ENCODE measurements around the gene DLX4.

DLX4 gene

DNA sequence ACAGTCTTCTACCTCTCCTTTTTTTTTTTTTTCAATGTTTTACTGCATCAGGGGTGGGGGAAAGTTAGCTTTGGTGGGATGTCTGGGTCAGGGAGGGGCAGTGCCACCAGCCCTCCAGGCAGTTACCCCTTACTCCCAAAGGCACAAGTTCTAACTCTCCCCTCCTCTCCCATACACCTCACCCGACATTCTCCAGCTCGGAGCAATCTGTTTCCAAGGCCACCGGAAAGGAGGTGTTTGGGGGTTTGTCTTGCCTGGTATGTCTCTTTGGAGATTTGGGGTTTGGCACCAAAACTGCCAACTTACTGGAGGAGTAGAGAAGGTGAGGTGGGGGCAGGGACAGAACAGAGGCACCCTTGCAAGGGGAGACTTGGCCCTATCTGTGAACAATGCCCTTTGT lies 21.3 kb downstream of the DLX4 start:
- DNase-seq, result no peak

DNA sequence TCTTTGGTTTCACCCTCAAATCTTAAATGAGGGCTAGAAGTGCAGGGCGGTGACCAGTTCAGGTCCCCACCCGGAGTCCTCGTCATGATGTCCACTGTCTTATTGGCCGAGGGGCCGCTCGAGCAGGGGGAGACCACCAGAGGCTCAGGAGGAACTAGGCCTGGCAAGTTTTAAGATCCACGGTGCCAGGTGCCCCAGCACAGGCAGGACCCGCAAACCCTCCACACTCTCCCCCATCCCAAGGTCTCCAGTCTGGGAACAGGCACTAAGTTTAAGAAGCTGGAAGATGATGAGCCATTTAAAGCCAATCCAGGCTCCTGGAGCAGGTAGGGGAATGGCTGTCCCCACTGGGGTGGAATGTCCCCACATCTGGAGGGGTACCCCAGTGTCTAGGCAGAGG lies 21.9 kb downstream of the DLX4 start:
- no peak for DNase-seq

GRCh38 chr17:49991409-49991808 lies 22.4 kb downstream of the DLX4 start:
- DNase-seq, result no peak

- no peak for DNase-seq
Observed at GRCh38 chr17:49992191-49992932, 23.4 kb downstream of the DLX4 start.

DNA sequence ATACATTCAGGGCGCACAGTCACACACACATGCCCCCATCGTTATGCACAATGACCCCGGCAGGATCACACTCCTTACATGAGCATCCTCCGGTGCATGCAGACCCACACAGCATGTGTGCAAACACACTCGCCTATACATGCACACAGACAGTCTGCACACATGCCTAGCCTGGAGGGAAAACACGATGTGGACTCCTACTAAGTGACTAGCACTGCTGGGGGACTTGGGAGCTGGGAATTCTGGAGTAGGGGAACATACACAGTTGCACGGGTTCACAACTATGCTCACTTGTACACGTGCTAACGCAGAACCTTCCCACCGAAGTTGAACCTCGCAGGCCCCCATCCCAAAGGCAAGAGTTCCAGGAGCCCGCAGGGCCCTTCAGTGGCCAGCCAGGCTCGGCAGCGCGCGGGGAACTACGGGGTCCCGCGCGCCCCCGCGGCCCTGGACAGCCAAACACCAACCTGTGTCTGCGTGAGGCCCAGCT lies 24.0 kb downstream of the DLX4 start:
- DNase-seq, result no peak

DNA sequence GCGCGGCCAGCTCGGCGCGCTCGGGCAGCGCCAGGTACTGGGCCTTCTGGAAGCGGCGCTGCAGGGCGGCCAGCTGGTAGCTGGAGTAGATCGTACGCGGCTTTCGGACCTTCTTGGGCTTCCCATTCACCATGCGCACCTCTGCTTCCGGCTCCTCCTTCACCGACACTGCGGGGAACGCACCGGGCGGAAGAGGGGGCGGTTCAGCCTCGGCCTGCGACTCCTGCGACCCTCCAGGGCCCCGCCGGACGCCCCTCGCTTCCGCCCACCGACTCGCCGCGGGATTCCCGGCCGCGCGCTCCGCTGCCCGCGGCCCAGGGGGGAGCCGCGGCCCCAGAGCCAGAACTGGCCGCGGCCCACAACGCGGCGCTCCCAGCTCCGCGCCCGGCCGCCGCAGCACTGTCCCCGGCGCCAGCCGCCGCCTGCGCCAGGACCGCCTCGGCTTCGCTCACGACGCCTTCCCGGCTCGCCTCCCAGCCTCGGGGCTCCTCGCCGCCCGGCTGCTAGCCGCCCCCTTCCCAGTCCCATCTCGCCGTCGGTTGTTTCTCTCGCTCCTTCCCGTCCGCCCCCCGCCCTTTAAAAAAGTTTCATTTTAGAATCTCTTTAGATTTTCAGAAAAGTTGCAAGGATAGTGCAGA lies 24.6 kb downstream of the DLX4 start:
- no peak for DNase-seq

DNA sequence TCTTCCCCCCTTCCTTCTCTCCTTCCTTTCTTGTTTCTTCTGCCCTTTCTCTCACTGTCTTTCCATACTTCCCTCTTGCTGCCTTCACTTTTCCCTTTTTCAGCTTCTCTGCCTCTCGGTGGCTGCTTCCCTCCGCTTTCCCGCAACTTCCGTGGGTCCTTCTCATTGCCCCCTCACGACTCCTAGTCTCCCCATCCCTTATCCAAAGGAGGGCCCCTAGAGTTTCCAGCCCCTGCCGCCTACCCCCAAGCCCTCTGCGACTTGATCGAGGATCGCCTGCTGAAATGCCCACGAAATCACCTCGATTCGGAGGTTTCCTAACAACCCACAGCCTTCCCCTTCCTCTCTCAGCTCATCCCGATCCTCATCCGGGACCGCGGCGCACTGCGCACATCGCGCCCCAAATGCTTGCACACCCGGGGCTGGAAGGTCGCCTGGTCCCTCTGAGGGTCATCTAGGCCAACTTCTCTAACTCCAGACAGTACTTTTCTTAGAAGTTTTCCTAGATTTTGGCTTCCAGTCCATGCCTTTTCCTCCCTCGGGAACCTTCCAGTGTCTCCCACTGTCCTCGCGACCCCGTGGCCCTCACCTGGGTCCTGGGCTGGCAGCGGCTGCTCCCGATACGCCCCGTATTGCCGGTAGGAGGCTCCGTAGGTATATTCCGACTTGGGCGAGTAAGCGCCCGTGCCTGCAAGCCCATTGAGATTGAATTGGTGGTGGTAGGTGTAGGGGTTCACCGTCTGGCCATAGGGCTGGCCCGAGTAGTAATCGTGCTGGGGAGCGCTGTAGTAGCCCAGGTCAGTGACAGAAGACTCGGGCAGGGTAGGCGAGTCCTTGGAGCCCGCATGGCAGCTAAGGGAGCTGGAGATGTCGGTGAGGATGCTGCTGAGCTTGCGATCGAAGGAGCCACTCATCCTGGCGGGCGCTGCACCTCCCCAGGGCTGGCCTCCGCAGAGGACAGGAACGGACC lies 25.4 kb downstream of the DLX4 start:
- no peak for DNase-seq

DNA sequence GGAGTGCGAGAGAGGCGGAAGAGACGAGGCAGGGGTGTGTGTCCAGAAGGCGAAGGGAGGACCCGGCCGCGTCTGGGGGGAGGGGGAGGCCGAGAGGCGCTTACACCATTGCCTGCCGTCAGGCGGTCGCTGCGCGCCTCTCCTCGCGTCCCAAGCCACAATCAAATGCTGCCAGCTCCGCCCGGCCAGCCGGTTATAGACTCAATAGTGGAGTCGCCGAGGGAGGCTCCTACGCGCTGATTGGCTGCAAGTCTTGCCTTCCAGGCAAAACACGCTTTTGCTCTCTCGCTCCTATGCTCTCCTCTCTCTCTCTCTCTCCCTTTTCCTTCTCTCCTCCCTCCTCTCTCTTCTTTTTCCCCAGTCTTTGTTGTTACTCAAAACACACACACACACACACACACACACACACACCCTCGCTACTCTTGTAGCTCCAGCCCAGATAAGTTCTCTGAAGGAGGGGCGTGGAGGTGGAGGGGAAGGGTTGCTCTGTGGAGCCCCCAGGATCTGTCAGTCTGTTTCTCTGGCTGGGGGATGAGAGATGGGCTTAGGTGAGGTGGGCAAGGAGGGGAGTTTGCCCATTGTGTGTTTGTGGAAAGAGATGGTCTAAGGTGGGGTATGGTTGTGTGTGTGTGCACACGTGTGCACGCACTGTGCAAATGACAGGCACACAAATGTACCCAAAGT lies 26.2 kb downstream of the DLX4 start, which contains the start of gene DLX3:
Gene DLX3, minus strand, starts transcription at position 170 of the 684 bp plus-strand sequence. CDS start 226 bp downstream, outside the sequence.
- peak; percentile 50 for DNase-seq

- no peak for DNase-seq
Observed at GRCh38 chr17:49996121-49996494, 27.1 kb downstream of the DLX4 start.

- DNase-seq, result no peak
Observed at GRCh38 chr17:49996495-49997300, 27.7 kb downstream of the DLX4 start.

DNA sequence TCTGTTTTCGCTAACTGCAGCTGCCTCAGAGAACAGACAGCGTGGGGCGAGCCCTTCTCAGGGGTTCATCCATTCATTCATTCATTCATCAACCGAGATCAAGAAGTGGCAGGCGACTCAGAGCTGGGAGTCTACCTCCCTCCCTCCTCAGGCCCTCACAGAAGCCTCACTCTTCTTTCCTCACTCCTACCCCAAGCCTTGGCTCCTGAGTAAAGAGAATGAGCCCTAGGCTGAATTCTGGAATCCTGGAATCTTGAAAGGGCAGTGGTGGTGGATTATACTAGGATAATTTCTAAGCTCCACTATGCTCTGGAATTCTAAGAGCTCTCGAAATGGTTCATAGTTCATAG lies 28.3 kb downstream of the DLX4 start:
- no peak for DNase-seq

GRCh38 chr17:49997773-49998703 lies 29.0 kb downstream of the DLX4 start:
- DNase-seq, result peak; percentile 78

DNA sequence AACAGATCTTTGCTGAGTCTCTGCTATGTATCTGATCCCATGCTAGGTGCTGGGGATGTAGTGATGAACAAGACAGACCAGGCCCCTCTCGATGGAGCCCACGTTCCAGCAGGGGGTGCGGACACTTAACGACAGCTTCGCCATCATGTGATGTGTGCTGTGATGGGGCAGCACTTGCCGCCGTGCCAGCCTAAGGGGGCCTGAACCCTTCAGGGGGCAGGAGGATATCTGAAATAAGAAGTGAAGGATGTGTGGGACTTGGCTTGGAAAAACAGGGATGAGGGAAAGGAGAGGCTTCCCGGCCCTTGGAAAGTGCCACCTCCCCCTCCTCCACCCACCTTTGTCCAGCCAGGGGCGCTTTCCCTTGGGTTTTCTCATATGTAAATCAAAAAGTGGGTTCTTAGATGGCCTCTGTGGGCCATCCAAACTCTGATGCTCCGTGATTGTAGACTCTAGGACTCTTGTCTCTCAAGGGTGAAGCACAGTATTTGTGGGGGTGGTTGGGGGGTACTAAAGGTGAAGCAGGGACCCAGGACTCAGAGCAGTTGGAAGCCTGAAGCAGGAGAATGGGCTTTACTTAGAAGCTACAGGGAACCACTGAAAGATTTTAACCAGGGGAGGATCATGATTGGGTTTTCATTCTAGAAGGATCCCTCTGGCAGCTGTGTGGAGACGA lies 30.0 kb downstream of the DLX4 start:
- no peak for DNase-seq

GRCh38 chr17:50003911-50004310 lies 34.9 kb downstream of the DLX4 start:
- DNase-seq, result no peak

GRCh38 chr17:50009282-50009681 lies 40.3 kb downstream of the DLX4 start:
- no peak for DNase-seq

DNA sequence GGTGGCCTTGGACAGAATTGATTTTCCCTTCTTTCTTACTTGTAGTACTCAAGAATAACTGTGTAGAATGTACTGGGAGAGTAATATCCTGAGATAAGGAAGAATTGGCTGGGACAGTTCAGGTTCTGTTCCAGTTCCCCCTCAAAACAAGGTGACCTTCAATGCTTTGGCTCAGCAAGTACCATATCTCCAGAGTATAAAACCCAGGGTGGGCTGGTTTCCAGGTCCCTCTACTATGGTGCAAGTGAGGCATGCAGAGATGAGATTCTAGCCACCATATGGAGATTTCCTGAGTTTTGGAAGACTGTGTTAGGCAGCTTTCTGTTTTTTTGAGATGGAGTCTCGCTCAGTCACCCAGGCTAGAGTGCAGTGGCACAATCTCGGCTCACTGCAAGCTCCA lies 44.1 kb downstream of the DLX4 start:
- DNase-seq, result no peak

- no peak for DNase-seq
Observed at GRCh38 chr17:50014471-50015088, 45.6 kb downstream of the DLX4 start.

- DNase-seq, result no peak
Observed at GRCh38 chr17:50015146-50015545, 46.2 kb downstream of the DLX4 start.

DNA sequence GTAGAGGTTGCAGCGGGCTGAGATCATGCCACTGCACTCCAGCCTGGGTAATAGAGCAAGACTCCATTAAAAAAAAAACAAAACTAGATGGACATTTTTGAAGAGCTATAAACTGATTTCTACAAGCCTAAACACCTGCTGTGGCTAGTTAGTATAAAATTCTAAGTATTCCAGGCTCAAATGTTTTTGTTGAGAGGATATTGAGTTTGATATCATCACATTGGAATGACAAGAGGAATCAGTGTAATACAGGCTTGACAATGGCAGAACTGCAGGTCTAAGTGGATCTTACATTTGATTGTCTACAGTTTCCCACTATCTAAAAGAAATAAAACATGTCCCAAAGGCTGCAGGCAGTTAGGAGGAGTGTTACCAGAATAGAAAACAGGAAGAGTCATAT lies 49.9 kb downstream of the DLX4 start:
- no peak for DNase-seq

Measured in NCI-H2029 (cell line).